Lower lobe of right lung (tissue), 2 donors: ENCODE data around the gene LRCH1. TPM values are rescaled to one million over a fixed set of nuclear protein-coding genes. Genes with fewer than 3 reads are reported as not detected.

ENCODE experiments used
- ATAC-seq, 2 donors: fragments of 200-7000 bp; cut with Tn5 transposase; one replicate each; pipeline ENCODE4 v1.9.1; 2020 to 2022; ENCODE audit warnings: mild to moderate bottlenecking in 2 of 2, moderate library complexity in 2 of 2
- DNase-seq: peaks from one replicate; pipeline ENCODE4 v3.0.0-alpha.2; 2020
- H3K27ac ChIP-seq: fragments of 200-600 bp; one replicate; pipeline ENCODE4 v1.8.0; 2022
- H3K27me3 ChIP-seq: fragments of 200-600 bp; one replicate; pipeline ENCODE4 v1.8.0; 2022; ENCODE audit warnings: low read depth
- H3K36me3 ChIP-seq: fragments of 200-600 bp; one replicate; pipeline ENCODE4 v1.8.0; 2022; ENCODE audit warnings: mild to moderate bottlenecking
- H3K4me1 ChIP-seq: fragments of 200-600 bp; one replicate; pipeline ENCODE4 v1.8.0; 2022
- H3K4me3 ChIP-seq: fragments of 200-600 bp; one replicate; pipeline ENCODE4 v1.8.0; 2022; ENCODE audit warnings: mild to moderate bottlenecking
- H3K9me3 ChIP-seq: fragments of 200-600 bp; one replicate; pipeline ENCODE4 v1.8.0; 2022
- CTCF ChIP-seq: fragments of 200-600 bp; IDR thresholded peaks from one replicate; pipeline ENCODE4 v1.8.0; 2022; ENCODE audit warnings: antibody characterized with exemption, mild to moderate bottlenecking
- intact Hi-C: fragments of 100-400 bp; cut with DNase I; formaldehyde crosslinking; loops from one replicate; pipeline ENCODE4 v1.11.0; 2022
- total RNA-seq: library from RNA; stranded (reverse); fragmentation: NEBNext Ultra II Directional; extraction: Animal tissue kit (Norgen Biotek cat#: 25700); gene quantifications from one replicate; pipeline ENCODE4 v1.2.1, GENCODE V29; 2021
- donor health status: DM: no; HTN: yes; CAD: no; lungs with severe emphysema.

Gene LRCH1
- total RNA-seq, 1 donor from 2014 or later = 25.9 TPM

GRCh38 chr13:46559272-46559805 is 6.4 kb downstream of the LRCH1 start:
- H3K4me3 ChIP-seq = no peak overlapping the region
- H3K36me3 ChIP-seq = no peaks in the 10 kb centered on the region
- intact Hi-C loops = no loop called here
- no peaks in the 10 kb centered on the region for H3K9me3 ChIP-seq
- DNase-seq = no peak
- peaks cover 31% of the 10 kb centered on the region for H3K4me1 ChIP-seq
- H3K27me3 ChIP-seq = no peaks in the 10 kb centered on the region
- no peak for TF ChIP-seq CTCF
- no peak overlapping the region for H3K27ac ChIP-seq
- no peak for ATAC-seq

- intact Hi-C loops = no loop called here
- Histone ChIP-seq H3K36me3 (no peaks in the 10 kb centered on the region), H3K4me1 (peaks cover 33% of the 10 kb centered on the region), H3K9me3 (no peaks in the 10 kb centered on the region), H3K27me3 (no peaks in the 10 kb centered on the region), H3K4me3 (no peak overlapping the region), H3K27ac (no peak overlapping the region)
- no peak for ATAC-seq
- TF ChIP-seq CTCF = no peak
- no peak for DNase-seq
Observed at GRCh38 chr13:46560778-46561177, 7.8 kb downstream of the LRCH1 start.

GRCh38 chr13:46561286-46561685 is 8.3 kb downstream of the LRCH1 start:
- no peak for TF ChIP-seq CTCF
- no peak overlapping the region for H3K27ac ChIP-seq
- H3K27me3 ChIP-seq = no peaks in the 10 kb centered on the region
- ATAC-seq (no peak), DNase-seq (no peak)
- H3K4me3 ChIP-seq = no peak overlapping the region
- no peaks in the 10 kb centered on the region for H3K9me3 ChIP-seq
- H3K36me3 ChIP-seq = no peaks in the 10 kb centered on the region
- peaks cover 38% of the 10 kb centered on the region for H3K4me1 ChIP-seq
- intact Hi-C loops = no loop called here

DNA sequence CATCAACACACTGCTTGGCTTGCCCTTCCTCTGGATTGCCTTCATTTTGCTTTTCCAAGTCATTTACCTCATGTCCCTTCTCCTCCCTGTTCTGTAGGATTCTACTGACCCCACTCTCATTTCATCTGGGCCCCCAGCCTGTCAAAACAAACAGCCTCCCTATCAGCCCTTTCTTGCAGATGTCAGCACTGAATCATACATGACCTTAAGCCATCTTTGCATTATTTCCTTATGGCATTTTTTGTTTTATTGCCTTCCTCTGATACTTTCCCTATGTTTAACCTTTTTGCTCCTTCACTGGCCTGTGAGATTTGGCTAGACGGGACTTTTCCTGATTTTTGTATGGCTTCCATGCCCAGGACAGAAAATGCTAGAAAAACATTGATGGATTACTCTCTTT is 8.7 kb downstream of the LRCH1 start:
- Histone ChIP-seq H3K27ac (no peak overlapping the region), H3K27me3 (no peaks in the 10 kb centered on the region), H3K36me3 (no peaks in the 10 kb centered on the region), H3K4me3 (no peak overlapping the region), H3K4me1 (peaks cover 42% of the 10 kb centered on the region), H3K9me3 (no peaks in the 10 kb centered on the region)
- ATAC-seq (no peak), DNase-seq (no peak)
- TF ChIP-seq CTCF = no peak
- intact Hi-C loops = no loop called here

DNA sequence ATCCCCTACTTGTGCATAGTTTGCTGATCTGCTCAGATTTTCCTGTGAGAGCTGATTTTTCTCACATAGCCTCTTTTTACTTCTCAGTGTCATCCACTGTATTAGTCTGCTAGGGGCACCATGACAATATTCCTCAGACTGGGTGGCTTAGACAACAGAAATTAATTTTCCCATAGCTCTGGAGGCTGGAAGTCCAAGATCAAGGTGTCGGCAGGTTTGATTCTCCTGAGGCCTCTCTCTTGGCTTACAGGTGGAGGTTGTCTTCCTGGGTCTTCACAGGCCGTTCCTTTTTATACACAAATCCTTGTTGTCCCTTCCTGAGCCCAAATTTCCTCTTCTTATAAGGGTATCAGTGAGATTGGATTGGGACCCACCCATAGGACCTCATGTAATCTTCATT is 9.2 kb downstream of the LRCH1 start:
- Histone ChIP-seq H3K4me3 (no peak overlapping the region), H3K9me3 (no peaks in the 10 kb centered on the region), H3K36me3 (no peaks in the 10 kb centered on the region), H3K27ac (no peak overlapping the region), H3K27me3 (no peaks in the 10 kb centered on the region), H3K4me1 (peaks cover 42% of the 10 kb centered on the region)
- ATAC-seq = no peak
- DNase-seq = no peak
- TF ChIP-seq CTCF = no peak
- intact Hi-C loops = no loop called here

GRCh38 chr13:46562581-46562980 is 9.6 kb downstream of the LRCH1 start:
- H3K4me1 ChIP-seq = peaks cover 42% of the 10 kb centered on the region
- no peaks in the 10 kb centered on the region for H3K27me3 ChIP-seq
- no peaks in the 10 kb centered on the region for H3K36me3 ChIP-seq
- no peak overlapping the region for H3K4me3 ChIP-seq
- intact Hi-C loops = no loop called here
- TF ChIP-seq CTCF = no peak
- DNase-seq = no peak
- no peak for ATAC-seq
- H3K27ac ChIP-seq = no peak overlapping the region
- no peaks in the 10 kb centered on the region for H3K9me3 ChIP-seq
